SK-N-MC (cell line): ENCODE measurements around the gene POTEE.
"Not testable (repeated sequence)": the region's sequence is repeated elsewhere in the genome, so short reads cannot be mapped to it uniquely, and the experiment has no call there.

ENCODE experiments used
- DNase-seq: peaks from one replicate; pipeline ENCODE4 v3.0.0-alpha.2; 2011; ENCODE audit warnings: low read depth, low spot score
- H3K27ac ChIP-seq: fragments of 200-600 bp; sonication (generic); 2 replicates; pipeline ENCODE4 v1.5.1; 2016; ENCODE audit warnings: mixed run types
- H3K36me3 ChIP-seq: fragments of 200-600 bp; sonication (generic); 2 replicates; pipeline ENCODE4 v1.6.1; 2017; ENCODE audit warnings: antibody characterized with exemption, low read length, mixed read lengths; ENCODE audit not compliant: insufficient read depth
- H3K4me3 ChIP-seq: fragments of 200-600 bp; sonication (generic); 2 replicates; pipeline ENCODE4 v1.5.1; 2016
- H3K9ac ChIP-seq: fragments of 200-600 bp; sonication (generic); 2 replicates; pipeline ENCODE4 v1.8.0; 2017; ENCODE audit warnings: mixed run types, mixed read lengths; ENCODE audit not compliant: insufficient read length
- H3K9me3 ChIP-seq: fragments of 200-600 bp; sonication (generic); 2 replicates; pipeline ENCODE4 v1.6.1; 2017; ENCODE audit warnings: low read depth, mild to moderate bottlenecking, antibody characterized with exemption, low read length, moderate library complexity, mixed read lengths

The POTEE gene

GRCh38 chr2:131235543-131236449 is 26.5 kb downstream of the POTEE start:
- DNase-seq, H3K4me3 ChIP-seq, H3K9me3 ChIP-seq, H3K9ac ChIP-seq, H3K36me3 ChIP-seq, H3K27ac ChIP-seq: not testable (repeated sequence)
